CD8-positive, alpha-beta memory T cell (primary cell): ENCODE results near the gene PLEKHG3. TPM values are rescaled to one million over a fixed set of nuclear protein-coding genes. Genes with fewer than 3 reads are reported as not detected.

Experiments
- CTCF ChIA-PET: fragments of 350-600 bp; sonication (Branson Sonifier 250); formaldehyde crosslinking; loops from one replicate; lab custom pipeline; 2021; ENCODE audit warnings: antibody characterized with exemption; lab: Charles Lee
- POLR2A ChIA-PET: fragments of 350-600 bp; sonication (Branson Sonifier 250); formaldehyde crosslinking; loops from one replicate; lab custom pipeline; 2021; ENCODE audit warnings: antibody characterized with exemption; lab: Charles Lee
- DNase-seq, 5 donors: peaks; one replicate each; pipeline versions ENCODE4 v3.0.0 to v3.0.0-alpha.2; 2020 to 2022; ENCODE audit warnings: mixed read lengths in 1 of 5
- H3K27ac ChIP-seq: one replicate; pipeline ENCODE4 v1.7.0; 2013; ENCODE audit warnings: low read depth, mild to moderate bottlenecking, low read length, moderate library complexity
- H3K27me3 ChIP-seq: 2 replicates; pipeline ENCODE4 v1.7.0; 2013; ENCODE audit warnings: low read length, mild to moderate bottlenecking; ENCODE audit not compliant: insufficient read depth, poor library complexity, severe bottlenecking
- H3K36me3 ChIP-seq: 2 replicates; pipeline ENCODE4 v1.7.0; 2013; ENCODE audit warnings: mild to moderate bottlenecking, low read length, moderate library complexity; ENCODE audit not compliant: insufficient read depth
- H3K4me1 ChIP-seq: 2 replicates; pipeline ENCODE4 v1.7.0; 2013; ENCODE audit warnings: mild to moderate bottlenecking, low read length, moderate library complexity; ENCODE audit not compliant: insufficient read depth
- H3K4me3 ChIP-seq: 2 replicates; pipeline ENCODE4 v1.7.0; 2013; ENCODE audit warnings: mild to moderate bottlenecking, low read length
- H3K9me3 ChIP-seq: 2 replicates; pipeline ENCODE4 v1.7.0; 2013; ENCODE audit warnings: mild to moderate bottlenecking, low read length
- H3K27ac Mint-ChIP-seq, 8 donors: one replicate each; pipeline ENCODE4 v1.8.0; 2020 to 2021; ENCODE audit warnings: mixed read lengths in 8 of 8, mild to moderate bottlenecking in 6 of 8, inconsistent platforms in 3 of 8, moderate library complexity in 3 of 8
- H3K27me3 Mint-ChIP-seq, 2 donors: one replicate each; pipeline ENCODE4 v1.8.0; 2020 to 2021; ENCODE audit warnings: mixed read lengths in 2 of 2, mild to moderate bottlenecking in 1 of 2, moderate library complexity in 1 of 2
- H3K36me3 Mint-ChIP-seq, 3 donors: one replicate each; pipeline ENCODE4 v1.8.0; 2020 to 2021; ENCODE audit warnings: mixed read lengths in 3 of 3, inconsistent platforms in 1 of 3, mild to moderate bottlenecking in 1 of 3
- H3K4me1 Mint-ChIP-seq, 3 donors: one replicate each; pipeline ENCODE4 v1.8.0; 2020 to 2021; ENCODE audit warnings: mixed read lengths in 3 of 3, inconsistent platforms in 1 of 3, mild to moderate bottlenecking in 1 of 3
- H3K4me3 Mint-ChIP-seq, 7 donors: one replicate each; pipeline ENCODE4 v1.8.0; 2020 to 2021; ENCODE audit warnings: mixed read lengths in 7 of 7, mild to moderate bottlenecking in 6 of 7, moderate library complexity in 4 of 7, inconsistent platforms in 2 of 7
- H3K9me3 Mint-ChIP-seq, 5 donors: one replicate each; pipeline ENCODE4 v1.8.0; 2020 to 2022; ENCODE audit warnings: mixed read lengths in 5 of 5, mild to moderate bottlenecking in 3 of 5, moderate library complexity in 2 of 5, inconsistent platforms in 1 of 5
- polyA plus RNA-seq: library from polyadenylated mRNA; unstranded; fragments of 300-500 nt; fragmentation: Illumina TruSeq; gene quantifications from one replicate; pipeline ENCODE4 v1.2.3, GENCODE V29; 2021
- total RNA-seq, 2 experiments: library from RNA; stranded (reverse); gene quantifications; one replicate each; pipeline ENCODE4 v1.2.3, GENCODE V29; 2021

The PLEKHG3 gene
- total and polyA plus RNA-seq, 3 experiments from 2014 or later, result 4.9 to 61.1 (median 5.0) TPM

- H3K4me3 ChIP-seq, result no peak overlapping the region
- ChIA-PET POLR2A (no interaction called here), CTCF (no interaction called here)
- Mint-ChIP-seq H3K27ac (peak overlapping the region in 3 of 8 donors; percentile 33 to 95 (median 90)), H3K4me1 (peaks cover 36 to 39% (median 36%) of the 10 kb centered on the region in 3 donors), H3K36me3 (no peaks in the 10 kb centered on the region), H3K4me3 (no peak overlapping the region), H3K9me3 (no peaks in the 10 kb centered on the region), H3K27me3 (peaks cover 0 to 9% of the 10 kb centered on the region in 2 donors)
- no peak overlapping the region for H3K27ac ChIP-seq
- no peaks in the 10 kb centered on the region for H3K9me3 ChIP-seq
- H3K4me1 ChIP-seq, result peaks cover 26% of the 10 kb centered on the region
- no peak for DNase-seq
- H3K27me3 ChIP-seq, result no peaks in the 10 kb centered on the region
- no peaks in the 10 kb centered on the region for H3K36me3 ChIP-seq
Observed at GRCh38 chr14:64753374-64753773, 49.1 kb downstream of the PLEKHG3 start.

- H3K27ac Mint-ChIP-seq, result peak overlapping the region in 5 of 8 donors; percentile 17 to 95 (median 58)
- H3K27me3 ChIP-seq, result no peaks in the 10 kb centered on the region
- peaks cover 0 to 9% of the 10 kb centered on the region in 2 donors for H3K27me3 Mint-ChIP-seq
- ChIA-PET CTCF (no interaction called here), POLR2A (no interaction called here)
- peaks cover 40 to 44% (median 42%) of the 10 kb centered on the region in 3 donors for H3K4me1 Mint-ChIP-seq
- no peak overlapping the region for H3K27ac ChIP-seq
- no peaks in the 10 kb centered on the region for H3K36me3 Mint-ChIP-seq
- H3K4me3 ChIP-seq, result no peak overlapping the region
- DNase-seq, result no peak
- H3K36me3 ChIP-seq, result no peaks in the 10 kb centered on the region
- H3K4me1 ChIP-seq, result peaks cover 31% of the 10 kb centered on the region
- no peaks in the 10 kb centered on the region for H3K9me3 ChIP-seq
- H3K9me3 Mint-ChIP-seq, result no peaks in the 10 kb centered on the region
- no peak overlapping the region for H3K4me3 Mint-ChIP-seq
Observed at GRCh38 chr14:64753999-64754398, 49.8 kb downstream of the PLEKHG3 start.

GRCh38 chr14:64754685-64755084 is 50.5 kb downstream of the PLEKHG3 start:
- H3K27ac Mint-ChIP-seq, result peak overlapping the region in 7 of 8 donors; percentile 82 to 98 (median 94)
- H3K36me3 Mint-ChIP-seq, result no peaks in the 10 kb centered on the region

GRCh38 chr14:64755781-64756221 is 51.6 kb downstream of the PLEKHG3 start:
- peak overlapping the region; percentile 50 to 98 (median 94) for H3K27ac Mint-ChIP-seq
- H3K4me1 Mint-ChIP-seq, result peaks cover 52 to 61% (median 55%) of the 10 kb centered on the region in 3 donors
- H3K27ac ChIP-seq, result no peak overlapping the region
- no peak overlapping the region for H3K4me3 ChIP-seq
- POLR2A ChIA-PET, result no interaction called here
- peaks cover 45% of the 10 kb centered on the region for H3K4me1 ChIP-seq
- peak in 4 of 5 donors; percentile 63 to 82 (median 75) for DNase-seq
- H3K4me3 Mint-ChIP-seq, result peak overlapping the region; percentile 7 to 76 (median 49)
- no peaks in the 10 kb centered on the region for H3K9me3 ChIP-seq
- peaks cover 4 to 9% of the 10 kb centered on the region in 2 donors for H3K27me3 Mint-ChIP-seq
- no peaks in the 10 kb centered on the region for H3K9me3 Mint-ChIP-seq
- no peaks in the 10 kb centered on the region for H3K36me3 Mint-ChIP-seq
- CTCF ChIA-PET, result no interaction called here
- no peaks in the 10 kb centered on the region for H3K36me3 ChIP-seq
- H3K27me3 ChIP-seq, result no peaks in the 10 kb centered on the region

More at GRCh38 chr14:64754685-64755084, 50.5 kb downstream of the PLEKHG3 start:
- Mint-ChIP-seq H3K27me3 (peaks cover 1 to 9% of the 10 kb centered on the region in 2 donors), H3K4me3 (peak overlapping the region in 1 of 7 donors; percentile 57), H3K9me3 (no peaks in the 10 kb centered on the region), H3K4me1 (peaks cover 45 to 50% (median 46%) of the 10 kb centered on the region in 3 donors)
- POLR2A ChIA-PET, result no interaction called here
- no peaks in the 10 kb centered on the region for H3K36me3 ChIP-seq
- CTCF ChIA-PET, result no interaction called here
- no peak for DNase-seq
- no peak overlapping the region for H3K4me3 ChIP-seq
- no peaks in the 10 kb centered on the region for H3K27me3 ChIP-seq
- H3K4me1 ChIP-seq, result peaks cover 38% of the 10 kb centered on the region
- H3K27ac ChIP-seq, result no peak overlapping the region
- no peaks in the 10 kb centered on the region for H3K9me3 ChIP-seq

- Mint-ChIP-seq H3K27ac (peak overlapping the region; percentile 43 to 98 (median 94)), H3K4me1 (peaks cover 60 to 70% (median 63%) of the 10 kb centered on the region in 3 donors), H3K9me3 (no peaks in the 10 kb centered on the region), H3K4me3 (peak overlapping the region in 4 of 7 donors; percentile 12 to 54 (median 26)), H3K36me3 (no peaks in the 10 kb centered on the region), H3K27me3 (peaks cover 4 to 10% of the 10 kb centered on the region in 2 donors)
- Histone ChIP-seq H3K4me1 (peaks cover 50% of the 10 kb centered on the region), H3K27ac (no peak overlapping the region), H3K36me3 (no peaks in the 10 kb centered on the region), H3K27me3 (no peaks in the 10 kb centered on the region), H3K4me3 (no peak overlapping the region), H3K9me3 (no peaks in the 10 kb centered on the region)
- CTCF ChIA-PET, result no interaction called here
- peak in 1 of 5 donors; percentile 9 for DNase-seq
- POLR2A ChIA-PET, result no interaction called here
Observed at GRCh38 chr14:64756712-64757111, 52.5 kb downstream of the PLEKHG3 start.

GRCh38 chr14:64757601-64758000 is 53.4 kb downstream of the PLEKHG3 start:
- no peaks in the 10 kb centered on the region for H3K9me3 ChIP-seq
- Mint-ChIP-seq H3K9me3 (no peaks in the 10 kb centered on the region), H3K27ac (peak overlapping the region; percentile 56 to 98 (median 94)), H3K27me3 (peaks cover 4 to 9% of the 10 kb centered on the region in 2 donors), H3K4me3 (peak overlapping the region in 4 of 7 donors; percentile 15 to 57 (median 45)), H3K36me3 (no peaks in the 10 kb centered on the region), H3K4me1 (peaks cover 69 to 79% (median 70%) of the 10 kb centered on the region in 3 donors)
- CTCF ChIA-PET, result interaction anchor here (1.6 kb wide), 1 partner anchor 86 kb away, joined by 4 read pairs; no protein-coding TSS in a partner anchor
- no peaks in the 10 kb centered on the region for H3K36me3 ChIP-seq
- no peaks in the 10 kb centered on the region for H3K27me3 ChIP-seq
- DNase-seq, result peak in 1 of 5 donors; percentile 34
- POLR2A ChIA-PET, result no interaction called here
- no peak overlapping the region for H3K4me3 ChIP-seq
- H3K27ac ChIP-seq, result no peak overlapping the region
- peaks cover 59% of the 10 kb centered on the region for H3K4me1 ChIP-seq

GRCh38 chr14:64758025-64758521 is 53.8 kb downstream of the PLEKHG3 start:
- Histone ChIP-seq H3K4me1 (peaks cover 61% of the 10 kb centered on the region), H3K27ac (no peak overlapping the region)

More at GRCh38 chr14:64758025-64758521, 53.8 kb downstream of the PLEKHG3 start:
- H3K27me3 ChIP-seq, result no peaks in the 10 kb centered on the region
- Mint-ChIP-seq H3K4me1 (peaks cover 70 to 83% (median 74%) of the 10 kb centered on the region in 3 donors), H3K27me3 (peaks cover 4 to 9% of the 10 kb centered on the region in 2 donors), H3K27ac (peak overlapping the region in 7 of 8 donors; percentile 79 to 98 (median 93)), H3K36me3 (no peaks in the 10 kb centered on the region), H3K4me3 (peak overlapping the region in 5 of 7 donors; percentile 15 to 57 (median 33)), H3K9me3 (no peaks in the 10 kb centered on the region)
- ChIA-PET POLR2A (no interaction called here), CTCF (interaction anchor here (0.8 to 1.6 kb wide), 2 partner anchors 22 to 86 kb away, joined by 3 to 4 read pairs; no protein-coding TSS in a partner anchor)
- DNase-seq, result peak in 4 of 5 donors; percentile 31 to 54 (median 37)
- no peak overlapping the region for H3K4me3 ChIP-seq
- H3K9me3 ChIP-seq, result no peaks in the 10 kb centered on the region
- no peaks in the 10 kb centered on the region for H3K36me3 ChIP-seq
